GM23338 (cell line): ENCODE measurements around the gene PIEZO2.

ENCODE experiments used
- CREB1 ChIP-seq: fragments of 250-450 bp; sonication (Bioruptor Pico); IDR thresholded peaks from 2 replicates; pipeline ENCODE4 v1.5.0; 2020; ENCODE audit warnings: low read depth, mild to moderate bottlenecking, moderate library complexity
- CTCF ChIP-seq, 2 experiments: fragments of 200-600 bp in 1 of 2; sonication (generic) in 1 of 2; conservative IDR thresholded peaks; 2 replicates each; pipeline versions ENCODE4 v1.5.1 to v1.6.1; 2016 to 2017; ENCODE audit warnings: antibody characterized with exemption in 2 of 2, low read depth in 2 of 2, mild to moderate bottlenecking in 2 of 2, moderate library complexity in 1 of 2
- ETS1 ChIP-seq: IDR thresholded peaks from 2 replicates; pipeline ENCODE4 v1.6.1; 2016; ENCODE audit warnings: antibody characterized with exemption
- EZH2 ChIP-seq: fragments of 200-600 bp; sonication (generic); IDR thresholded peaks from one replicate; pipeline ENCODE4 v1.8.0; 2017; ENCODE audit warnings: antibody characterized with exemption, mild to moderate bottlenecking, low read depth; ENCODE audit not compliant: unreplicated experiment
- EZH2phosphoT487 ChIP-seq: fragments of 200-600 bp; sonication (generic); IDR thresholded peaks from one replicate; pipeline ENCODE4 v1.8.1; 2018; ENCODE audit warnings: antibody characterized with exemption; ENCODE audit not compliant: unreplicated experiment
- JUNB ChIP-seq: IDR thresholded peaks from one replicate; pipeline ENCODE4 v1.6.1; 2016; ENCODE audit warnings: antibody characterized with exemption; ENCODE audit not compliant: unreplicated experiment
- POLR2AphosphoS5 ChIP-seq: IDR thresholded peaks from 2 replicates; pipeline ENCODE4 v1.6.1; 2016; ENCODE audit warnings: antibody characterized with exemption, low read depth
- REST ChIP-seq: IDR thresholded peaks from one replicate; pipeline ENCODE4 v1.6.1; 2018; ENCODE audit warnings: antibody characterized with exemption; ENCODE audit not compliant: unreplicated experiment
- STAT1 ChIP-seq: IDR thresholded peaks from one replicate; pipeline ENCODE4 v1.6.1; 2016; ENCODE audit warnings: antibody characterized with exemption; ENCODE audit not compliant: unreplicated experiment
- ZNF114 ChIP-seq: fragments of 250-450 bp; sonication (Bioruptor Pico); IDR thresholded peaks from 2 replicates; pipeline ENCODE4 v1.5.0; 2020; ENCODE audit warnings: mild to moderate bottlenecking, moderate library complexity
- ZNF462 ChIP-seq: fragments of 250-450 bp; sonication (Bioruptor Pico); IDR thresholded peaks from 2 replicates; pipeline ENCODE4 v1.5.0; 2020; ENCODE audit warnings: mild to moderate bottlenecking, moderate library complexity

- TF ChIP-seq CTCF (conservative IDR thresholded peaks at IDR 0.05; ENCODE audit: low read depth in 2 of 2) (no peak), EZH2 (no peak), POLR2AphosphoS5 (no peak), CREB1 (CRISPR knock-in tag) (no peak), EZH2phosphoT487 (no peak), JUNB (no peak), ZNF462 (CRISPR knock-in tag) (no peak), ETS1 (no peak), REST (no peak), STAT1 (no peak), ZNF114 (CRISPR knock-in tag) (no peak)
Measured at GRCh38 chr18:11029021-11029420, 120.3 kb downstream of the PIEZO2 start.
